NB4 (cell line): ENCODE data around the gene ADAMTSL5.

Experiments
- DNase-seq: peaks from one replicate; pipeline ENCODE4 v3.0.0; 2010; ENCODE audit warnings: low read depth
- H3K4me3 ChIP-seq: one replicate; pipeline ENCODE4 v1.5.1; 2011; ENCODE audit warnings: mild to moderate bottlenecking, low read depth, low read length, moderate library complexity
- MYC ChIP-seq: IDR thresholded peaks from 2 replicates; pipeline ENCODE4 v1.6.1; 2011; ENCODE audit warnings: low read depth, low read length
- POLR2A ChIP-seq: IDR thresholded peaks from 2 replicates; pipeline ENCODE4 v1.6.1; 2011; ENCODE audit warnings: mild to moderate bottlenecking; ENCODE audit not compliant: insufficient read length; ENCODE audit errors: extremely low read depth
- TF ChIP-seq, protein P1 (sequence below): IDR thresholded peaks from one replicate; pipeline ENCODE4 v1.5.1; 2012; ENCODE audit warnings: low read depth, low read length
- TF ChIP-seq, protein P2 (sequence below): IDR thresholded peaks from 2 replicates; pipeline ENCODE4 v1.6.1; 2011; ENCODE audit warnings: low read depth, low read length

Gene ADAMTSL5

DNA sequence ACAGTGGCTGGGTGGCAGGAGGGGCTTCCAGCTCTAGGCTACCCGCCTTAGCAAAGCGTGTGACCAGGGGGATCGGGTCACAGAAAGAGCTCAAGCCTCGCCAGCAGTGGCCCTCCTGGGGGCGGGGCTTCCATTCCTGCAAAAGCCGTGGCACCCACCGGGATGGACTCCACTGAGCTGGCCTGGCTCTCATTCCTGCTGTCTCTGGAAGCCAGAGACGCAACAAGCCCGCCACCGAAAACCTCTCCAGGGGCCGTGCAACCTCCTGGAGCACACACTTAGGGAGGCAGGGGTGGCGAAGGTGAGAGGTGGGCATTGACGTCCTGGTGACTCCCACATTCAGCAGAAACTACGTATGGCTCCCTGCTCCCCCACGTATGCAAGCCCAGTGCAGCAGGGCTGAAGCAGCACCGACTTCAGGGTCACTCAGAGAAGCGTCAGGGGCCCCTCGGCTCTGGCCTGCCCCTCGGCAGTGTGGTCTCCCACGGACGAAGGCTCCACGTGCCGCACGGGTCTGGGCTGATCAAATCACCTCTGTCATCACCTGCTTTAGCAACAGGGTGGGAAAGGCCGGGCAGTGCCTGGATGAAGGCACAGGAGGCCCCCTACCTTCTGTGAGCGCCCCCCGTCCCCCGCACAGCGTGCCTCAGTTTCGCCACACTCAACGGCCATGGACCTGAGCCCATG, 36.9 kb downstream of the ADAMTSL5 start:
- TF ChIP-seq, protein P1, sequence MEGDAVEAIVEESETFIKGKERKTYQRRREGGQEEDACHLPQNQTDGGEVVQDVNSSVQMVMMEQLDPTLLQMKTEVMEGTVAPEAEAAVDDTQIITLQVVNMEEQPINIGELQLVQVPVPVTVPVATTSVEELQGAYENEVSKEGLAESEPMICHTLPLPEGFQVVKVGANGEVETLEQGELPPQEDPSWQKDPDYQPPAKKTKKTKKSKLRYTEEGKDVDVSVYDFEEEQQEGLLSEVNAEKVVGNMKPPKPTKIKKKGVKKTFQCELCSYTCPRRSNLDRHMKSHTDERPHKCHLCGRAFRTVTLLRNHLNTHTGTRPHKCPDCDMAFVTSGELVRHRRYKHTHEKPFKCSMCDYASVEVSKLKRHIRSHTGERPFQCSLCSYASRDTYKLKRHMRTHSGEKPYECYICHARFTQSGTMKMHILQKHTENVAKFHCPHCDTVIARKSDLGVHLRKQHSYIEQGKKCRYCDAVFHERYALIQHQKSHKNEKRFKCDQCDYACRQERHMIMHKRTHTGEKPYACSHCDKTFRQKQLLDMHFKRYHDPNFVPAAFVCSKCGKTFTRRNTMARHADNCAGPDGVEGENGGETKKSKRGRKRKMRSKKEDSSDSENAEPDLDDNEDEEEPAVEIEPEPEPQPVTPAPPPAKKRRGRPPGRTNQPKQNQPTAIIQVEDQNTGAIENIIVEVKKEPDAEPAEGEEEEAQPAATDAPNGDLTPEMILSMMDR: no peak
- TF ChIP-seq POLR2A (no peak), MYC (no peak)
- TF ChIP-seq, protein P2, sequence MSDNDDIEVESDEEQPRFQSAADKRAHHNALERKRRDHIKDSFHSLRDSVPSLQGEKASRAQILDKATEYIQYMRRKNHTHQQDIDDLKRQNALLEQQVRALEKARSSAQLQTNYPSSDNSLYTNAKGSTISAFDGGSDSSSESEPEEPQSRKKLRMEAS: no peak
- H3K4me3 ChIP-seq: no peak overlapping the region
- DNase-seq: no peak

DNA sequence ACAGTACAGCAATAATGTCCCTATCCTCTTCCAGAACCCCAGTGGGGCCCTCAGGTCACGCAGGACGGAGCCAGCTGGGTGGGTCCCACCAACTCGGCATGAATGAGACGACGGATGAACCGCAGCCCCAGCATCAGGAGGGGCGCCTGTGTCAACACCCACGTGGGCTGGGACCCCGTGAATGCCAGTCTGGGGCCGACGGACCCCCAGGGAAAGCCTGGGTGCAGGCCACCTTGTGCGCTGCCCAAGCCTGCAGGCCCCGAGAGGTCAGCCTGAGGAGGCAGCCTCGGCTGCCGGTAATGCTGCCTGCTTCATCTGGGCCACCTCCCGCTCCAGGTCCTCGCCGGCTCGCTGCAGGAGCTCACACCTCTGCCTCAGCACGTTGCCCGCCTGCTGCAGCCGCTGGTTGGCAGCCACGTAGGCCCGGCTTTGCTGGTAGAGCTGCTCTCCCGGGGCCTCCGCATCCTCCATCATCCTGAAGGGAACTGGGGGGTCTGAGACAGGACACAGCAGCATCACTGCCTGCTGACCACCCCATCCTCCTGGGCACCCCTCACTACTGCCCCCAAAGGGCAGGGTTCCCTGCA, 38.0 kb downstream of the ADAMTSL5 start:
- TF ChIP-seq MYC (no peak), POLR2A (no peak)
- TF ChIP-seq, protein P2: no peak
- TF ChIP-seq, protein P1: no peak
- no peak overlapping the region for H3K4me3 ChIP-seq
- no peak for DNase-seq

DNA sequence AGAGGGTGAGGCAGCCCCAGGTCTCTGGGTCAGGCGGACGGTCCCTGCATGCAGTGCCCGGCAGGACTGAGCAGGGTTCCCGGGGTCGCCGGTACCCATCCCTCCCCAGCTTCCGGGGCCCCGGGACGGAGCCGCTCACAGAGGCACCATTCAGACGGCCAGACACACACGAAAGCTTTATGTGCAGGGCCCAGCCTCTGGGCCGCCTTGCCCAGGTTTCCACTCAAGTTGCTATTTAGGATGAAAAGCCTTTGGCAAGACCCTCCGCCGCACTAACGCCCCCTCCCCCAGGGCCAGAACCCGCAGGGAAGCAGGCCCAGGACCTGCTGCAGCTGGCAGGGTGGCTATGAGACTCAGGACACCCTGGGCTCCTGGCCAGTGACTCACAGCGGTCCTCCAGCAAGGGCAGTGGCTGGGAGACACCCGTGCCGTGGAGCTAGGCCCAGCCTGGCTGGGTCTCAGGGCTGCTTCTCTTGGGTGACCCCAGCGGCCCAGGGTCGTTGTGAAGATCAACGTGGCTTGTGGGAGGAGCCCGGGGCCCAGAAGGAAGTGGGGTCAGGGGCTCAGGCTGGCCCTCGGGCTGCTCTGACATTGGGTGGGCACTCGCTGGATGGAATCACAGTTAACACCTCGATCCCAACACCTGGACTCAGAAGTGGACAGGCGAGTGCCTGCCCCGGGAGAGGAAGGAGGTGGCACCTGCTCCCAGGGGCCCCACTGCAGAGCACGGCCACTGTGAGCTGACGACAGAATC, 38.6 kb downstream of the ADAMTSL5 start:
- no peak for TF ChIP-seq MYC
- no peak for TF ChIP-seq POLR2A
- TF ChIP-seq, protein P2: no peak
- TF ChIP-seq, protein P1: no peak

DNA sequence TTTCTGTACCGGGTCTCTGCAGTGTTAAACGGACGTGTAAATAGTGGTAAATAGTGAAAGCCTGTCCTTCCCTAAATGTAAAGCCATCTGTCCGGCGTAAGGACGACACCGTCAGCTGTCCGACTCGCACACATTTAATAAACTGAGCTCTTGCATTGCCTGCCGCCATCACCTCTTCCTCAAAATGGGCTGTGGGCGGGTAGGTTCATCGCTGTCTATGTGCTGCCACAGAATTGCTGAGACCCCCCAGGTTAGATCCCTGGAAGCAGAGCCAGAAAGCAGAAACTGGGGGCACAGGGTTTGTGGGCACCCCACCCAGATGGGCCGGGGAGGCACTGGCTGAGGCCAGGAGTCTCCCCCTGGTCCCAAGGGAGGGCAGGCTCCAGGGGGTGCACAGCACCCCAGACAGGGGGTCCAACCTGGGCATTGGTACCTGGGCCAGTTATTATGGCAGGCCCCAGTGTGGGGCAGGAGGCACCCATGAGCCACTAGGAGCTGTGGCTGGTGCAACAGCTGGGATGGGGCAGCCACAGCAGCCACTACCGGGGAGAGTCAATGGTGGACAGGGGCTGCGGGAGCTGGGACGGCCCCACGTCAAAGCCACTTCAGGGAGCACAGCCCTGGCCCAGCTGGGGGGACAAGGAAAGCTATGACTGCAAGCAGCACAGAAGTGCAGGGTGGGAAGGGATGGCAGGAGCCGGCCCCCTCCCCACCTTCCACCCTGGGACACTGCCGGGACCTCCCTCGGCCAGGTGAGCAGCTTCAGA, 39.6 kb downstream of the ADAMTSL5 start:
- no peak overlapping the region for H3K4me3 ChIP-seq
- DNase-seq: no peak
- TF ChIP-seq POLR2A: no peak
- TF ChIP-seq MYC: no peak
- TF ChIP-seq, protein P1: no peak
- TF ChIP-seq, protein P2: no peak

More for the DNA sequence above, 38.6 kb downstream of the ADAMTSL5 start:
- DNase-seq: no peak
- H3K4me3 ChIP-seq: no peak overlapping the region
